Measurements from ENCODE around the gene DES.

DES gene

DNA sequence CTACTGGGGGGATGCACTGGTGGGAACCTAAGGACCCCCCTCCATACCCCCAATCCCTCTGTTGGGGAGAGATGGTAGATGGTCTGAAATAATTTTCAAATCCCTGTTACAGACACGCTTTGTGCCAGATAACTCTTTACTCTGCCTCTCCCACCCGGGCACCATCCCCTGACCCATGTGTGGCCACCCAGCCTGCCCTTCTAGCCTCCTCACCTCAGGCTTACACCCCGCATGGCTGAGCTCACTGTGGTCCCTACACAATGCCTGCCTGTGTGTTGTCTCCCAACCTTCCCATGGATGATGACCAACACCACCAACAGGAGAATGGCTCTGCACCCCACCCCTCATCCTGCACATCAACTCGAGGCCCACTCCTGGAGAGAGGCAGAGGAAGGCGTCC is 31.4 kb downstream of the DES start:
- TF ChIP-seq CTCF (conservative IDR thresholded peaks at IDR 0.05; ENCODE audit: low read length): no peak
- H3K4me3 ChIP-seq (ENCODE audit: low read length): no peak overlapping the region
- no peak for DNase-seq (ENCODE audit: low read depth)

- DNase-seq (ENCODE audit: low read depth): no peak
These were observed 33.6 kb downstream of the DES start for GRCh38 chr2:219451661-219452360.

DNA sequence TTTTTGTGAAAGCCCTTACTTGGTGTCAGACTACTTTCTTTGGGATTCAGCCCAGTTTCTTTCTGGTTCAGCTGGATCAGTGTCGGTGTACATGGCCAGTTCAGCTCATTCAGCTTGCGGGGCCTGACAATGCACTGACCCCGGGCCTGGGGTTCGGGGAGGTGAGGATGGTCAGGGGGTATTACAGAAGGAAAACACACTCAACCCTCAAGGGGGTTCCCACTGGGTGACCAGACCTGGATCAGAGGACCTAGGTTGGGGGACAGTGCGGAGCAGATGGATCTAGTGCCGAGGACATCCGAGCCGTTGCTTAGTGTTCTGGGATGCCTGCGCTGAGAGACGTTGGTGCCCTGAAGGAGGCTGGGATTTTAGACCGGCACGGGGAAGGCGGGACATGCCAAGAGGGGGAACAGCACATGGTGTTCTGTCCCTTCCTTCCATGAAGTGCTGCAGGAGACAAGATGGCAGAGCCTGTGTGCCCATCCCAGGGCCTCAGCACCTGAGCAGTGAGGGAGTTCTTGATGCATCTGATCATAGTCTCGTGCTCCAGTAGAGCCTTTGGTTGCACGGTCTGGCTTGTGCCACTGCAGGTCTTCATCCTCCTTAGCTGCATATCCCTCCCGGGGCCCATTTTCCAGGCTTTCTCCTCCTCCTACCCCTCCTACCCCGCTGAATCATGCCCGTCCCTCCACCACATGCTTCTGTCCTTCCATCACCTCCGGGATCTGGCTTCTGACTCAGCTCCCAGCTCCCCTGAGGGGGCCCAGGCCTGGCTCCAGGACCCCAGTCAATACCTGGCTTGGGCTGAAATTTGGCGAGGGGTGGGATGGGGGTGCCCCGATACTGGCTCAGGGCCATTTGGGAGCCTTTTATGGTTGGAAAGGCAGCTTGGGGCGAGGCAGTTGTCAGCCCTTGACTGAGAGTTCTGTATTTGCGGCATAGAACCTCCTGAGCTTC is 34.5 kb downstream of the DES start:
- TF ChIP-seq CTCF (conservative IDR thresholded peaks at IDR 0.05; ENCODE audit: low read length): no peak
- DNase-seq (ENCODE audit: low read depth): peak; percentile 95
- H3K4me3 ChIP-seq (ENCODE audit: low read length): 0 out of 2 replicates have a peak overlapping the region, but pooled peaks have one; percentile 4

More at GRCh38 chr2:219451661-219452360, 33.6 kb downstream of the DES start:
- no peak overlapping the region for H3K4me3 ChIP-seq (ENCODE audit: low read length)
- no peak for TF ChIP-seq CTCF (conservative IDR thresholded peaks at IDR 0.05; ENCODE audit: low read length)

- TF ChIP-seq CTCF (conservative IDR thresholded peaks at IDR 0.05; ENCODE audit: low read length): 0 out of 2 replicates have a peak, but pooled peaks have one; percentile 5
- DNase-seq (ENCODE audit: low read depth): peak; percentile 97
- H3K4me3 ChIP-seq (ENCODE audit: low read length): peak overlapping the region; percentile 15
These were observed 35.8 kb downstream of the DES start for GRCh38 chr2:219453671-219454590.

- no peak overlapping the region for H3K4me3 ChIP-seq (ENCODE audit: low read length)
- TF ChIP-seq CTCF (conservative IDR thresholded peaks at IDR 0.05; ENCODE audit: low read length): no peak
- no peak for DNase-seq (ENCODE audit: low read depth)
These were observed 37.4 kb downstream of the DES start for GRCh38 chr2:219455581-219455980.

GRCh38 chr2:219457784-219458369 is 39.7 kb downstream of the DES start:
- DNase-seq (ENCODE audit: low read depth): no peak
- no peak overlapping the region for H3K4me3 ChIP-seq (ENCODE audit: low read length)
- no peak for TF ChIP-seq CTCF (conservative IDR thresholded peaks at IDR 0.05; ENCODE audit: low read length)
